ENCODE results near the gene USP14. TPM values are rescaled to one million over a fixed set of nuclear protein-coding genes. Genes with fewer than 3 reads are reported as not detected.

The USP14 gene
- total RNA-seq, 2 experiments from 2014 or later = 21.3 to 88.3 TPM

DNA sequence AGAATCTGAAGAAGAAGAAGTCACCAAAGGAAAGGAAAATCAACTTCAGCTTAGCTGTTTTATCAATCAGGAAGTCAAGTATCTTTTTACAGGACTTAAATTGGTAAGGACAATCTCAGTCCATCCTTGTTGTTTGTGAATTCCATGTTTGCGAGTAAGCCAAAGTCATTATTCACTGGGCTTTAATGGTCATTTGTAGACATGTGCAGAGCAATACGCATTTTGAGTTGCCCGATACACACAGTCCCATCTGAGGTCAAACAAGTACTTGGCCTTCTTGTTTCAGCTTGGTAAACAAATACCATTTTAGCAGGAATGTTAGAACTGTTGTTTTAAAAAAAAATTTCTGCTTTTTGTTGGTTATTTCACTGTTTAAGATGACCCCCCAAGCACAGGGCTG is 40.9 kb downstream of the USP14 start:
- no peak for TF ChIP-seq EZH2phosphoT487 (IDR thresholded peaks at IDR 0.05; ENCODE audit: borderline replicate concordance, low read depth, low read length)
- TF ChIP-seq, protein P1, sequence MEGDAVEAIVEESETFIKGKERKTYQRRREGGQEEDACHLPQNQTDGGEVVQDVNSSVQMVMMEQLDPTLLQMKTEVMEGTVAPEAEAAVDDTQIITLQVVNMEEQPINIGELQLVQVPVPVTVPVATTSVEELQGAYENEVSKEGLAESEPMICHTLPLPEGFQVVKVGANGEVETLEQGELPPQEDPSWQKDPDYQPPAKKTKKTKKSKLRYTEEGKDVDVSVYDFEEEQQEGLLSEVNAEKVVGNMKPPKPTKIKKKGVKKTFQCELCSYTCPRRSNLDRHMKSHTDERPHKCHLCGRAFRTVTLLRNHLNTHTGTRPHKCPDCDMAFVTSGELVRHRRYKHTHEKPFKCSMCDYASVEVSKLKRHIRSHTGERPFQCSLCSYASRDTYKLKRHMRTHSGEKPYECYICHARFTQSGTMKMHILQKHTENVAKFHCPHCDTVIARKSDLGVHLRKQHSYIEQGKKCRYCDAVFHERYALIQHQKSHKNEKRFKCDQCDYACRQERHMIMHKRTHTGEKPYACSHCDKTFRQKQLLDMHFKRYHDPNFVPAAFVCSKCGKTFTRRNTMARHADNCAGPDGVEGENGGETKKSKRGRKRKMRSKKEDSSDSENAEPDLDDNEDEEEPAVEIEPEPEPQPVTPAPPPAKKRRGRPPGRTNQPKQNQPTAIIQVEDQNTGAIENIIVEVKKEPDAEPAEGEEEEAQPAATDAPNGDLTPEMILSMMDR (conservative IDR thresholded peaks at IDR 0.05; ENCODE audit: low read length) = no peak
- peaks cover 6% of the 10 kb centered on the region; the same call in 1 of the 2 replicates for H3K79me2 ChIP-seq (ENCODE audit: insufficient read depth, low read depth, low read length)
- H2AFZ ChIP-seq (ENCODE audit: low read length) = no peak overlapping the region
- H4K20me1 ChIP-seq (ENCODE audit: insufficient read depth, low read length) = no peaks in the 10 kb centered on the region
- H3K36me3 ChIP-seq (ENCODE audit: insufficient read depth, low read length) = peaks cover 97% of the 10 kb centered on the region
- intact Hi-C loops (cut with micrococcal nuclease; ENCODE audit: unreplicated experiment) = no loop called here
- no peaks in the 10 kb centered on the region for H3K4me1 ChIP-seq (ENCODE audit: insufficient read depth, low read length, poor library complexity, severe bottlenecking)
- no peak overlapping the region for H3K27ac ChIP-seq (ENCODE audit: low read depth, low read length, poor library complexity, severe bottlenecking)
- ChIA-PET POLR2A (interaction anchor here (1.0 kb wide), 1 partner anchor 8 kb away, joined by 3 read pairs; no protein-coding TSS in a partner anchor), CTCF (ENCODE audit: unreplicated experiment) (no interaction called here)
- DNase-seq (ENCODE audit: low spot score) = no peak
- H3K9me2 ChIP-seq (ENCODE audit: insufficient read depth, low read length) = no peaks in the 10 kb centered on the region
- BruUV-seq (replicated peaks) = no TSS peak
- no peak overlapping the region for H3K4me2 ChIP-seq (ENCODE audit: low read length)
- H3K9me3 ChIP-seq (ENCODE audit: low read length) = no peaks in the 10 kb centered on the region
- H3K4me3 ChIP-seq (ENCODE audit: low read depth, low read length, poor library complexity, severe bottlenecking) = no peak overlapping the region

DNA sequence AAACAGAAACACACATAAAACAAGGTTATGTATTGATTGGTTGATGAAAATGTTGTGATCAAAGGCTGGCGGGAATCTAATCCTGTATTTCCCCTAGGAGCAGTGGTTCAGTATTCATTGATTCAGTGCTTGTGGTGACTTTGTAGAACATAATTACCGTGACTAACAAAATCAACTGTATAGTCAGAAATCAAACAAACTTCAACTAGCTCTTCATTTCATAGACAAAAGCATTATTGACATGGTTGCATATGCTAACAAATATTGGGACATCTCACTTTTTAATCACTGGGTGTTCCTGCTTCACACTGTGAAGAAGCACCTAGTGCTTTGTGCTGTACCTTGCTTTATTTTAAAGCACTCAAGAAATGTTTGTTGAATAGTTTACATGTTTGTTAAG is 41.4 kb downstream of the USP14 start:
- no peak for DNase-seq (ENCODE audit: low spot score)
- BruUV-seq (replicated peaks) = no TSS peak
- Histone ChIP-seq H4K20me1 (ENCODE audit: insufficient read depth, low read length) (no peaks in the 10 kb centered on the region), H3K4me3 (ENCODE audit: low read depth, low read length, poor library complexity, severe bottlenecking) (no peak overlapping the region), H3K9me2 (ENCODE audit: insufficient read depth, low read length) (no peaks in the 10 kb centered on the region), H3K9me3 (ENCODE audit: low read length) (no peaks in the 10 kb centered on the region), H3K36me3 (ENCODE audit: insufficient read depth, low read length) (peaks cover 97% of the 10 kb centered on the region), H3K79me2 (ENCODE audit: insufficient read depth, low read depth, low read length) (peaks cover 6% of the 10 kb centered on the region; the same call in 1 of the 2 replicates), H3K4me2 (ENCODE audit: low read length) (no peak overlapping the region), H2AFZ (ENCODE audit: low read length) (no peak overlapping the region), H3K27ac (ENCODE audit: low read depth, low read length, poor library complexity, severe bottlenecking) (no peak overlapping the region), H3K4me1 (ENCODE audit: insufficient read depth, low read length, poor library complexity, severe bottlenecking) (no peaks in the 10 kb centered on the region)
- ChIA-PET POLR2A (interaction anchor here (1.3 kb wide), 1 partner anchor 8 kb away, joined by 3 read pairs; no protein-coding TSS in a partner anchor), CTCF (ENCODE audit: unreplicated experiment) (no interaction called here)
- TF ChIP-seq EZH2phosphoT487 (IDR thresholded peaks at IDR 0.05; ENCODE audit: borderline replicate concordance, low read depth, low read length) = no peak
- TF ChIP-seq, protein P1 (conservative IDR thresholded peaks at IDR 0.05; ENCODE audit: low read length) = no peak
- intact Hi-C loops (cut with micrococcal nuclease; ENCODE audit: unreplicated experiment) = loop anchor here (5.0 kb wide), 1 partner anchor 48 kb away; no protein-coding TSS in a partner anchor

DNA sequence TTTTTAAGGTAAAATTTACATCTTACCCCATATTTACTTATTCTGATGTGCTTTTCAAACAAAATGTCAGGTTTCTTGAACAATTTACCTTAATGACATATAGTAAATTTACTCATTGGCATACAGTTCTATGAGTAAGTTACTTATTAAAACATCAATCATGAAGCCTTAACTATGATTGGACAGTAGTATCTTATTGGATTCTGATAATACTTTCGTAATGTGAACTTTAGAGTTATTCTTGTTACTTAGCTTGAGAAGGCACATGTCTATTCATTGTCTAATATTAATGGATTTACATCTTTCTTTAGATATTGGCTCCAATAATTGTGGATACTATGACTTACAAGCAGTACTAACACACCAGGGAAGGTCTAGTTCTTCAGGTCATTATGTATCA is 51.7 kb downstream of the USP14 start:
- no TSS peak for BruUV-seq (replicated peaks)
- H3K9me3 ChIP-seq (ENCODE audit: low read length) = no peaks in the 10 kb centered on the region; the same call in 1 of the 2 replicates
- ChIA-PET POLR2A (interaction anchor here (1.0 kb wide), 1 partner anchor 1032 kb away, joined by 3 read pairs; no protein-coding TSS in a partner anchor), CTCF (ENCODE audit: unreplicated experiment) (no interaction called here)
- H3K4me2 ChIP-seq (ENCODE audit: low read length) = no peak overlapping the region
- no peak overlapping the region for H3K4me3 ChIP-seq (ENCODE audit: low read depth, low read length, poor library complexity, severe bottlenecking)
- no peaks in the 10 kb centered on the region for H3K79me2 ChIP-seq (ENCODE audit: insufficient read depth, low read depth, low read length)
- H2AFZ ChIP-seq (ENCODE audit: low read length) = no peak overlapping the region
- no peaks in the 10 kb centered on the region for H3K4me1 ChIP-seq (ENCODE audit: insufficient read depth, low read length, poor library complexity, severe bottlenecking)
- H3K36me3 ChIP-seq (ENCODE audit: insufficient read depth, low read length) = peaks cover 99% of the 10 kb centered on the region
- no peak overlapping the region for H3K27ac ChIP-seq (ENCODE audit: low read depth, low read length, poor library complexity, severe bottlenecking)
- DNase-seq (ENCODE audit: low spot score) = no peak
- H3K9me2 ChIP-seq (ENCODE audit: insufficient read depth, low read length) = no peaks in the 10 kb centered on the region
- no peak for TF ChIP-seq EZH2phosphoT487 (IDR thresholded peaks at IDR 0.05; ENCODE audit: borderline replicate concordance, low read depth, low read length)
- TF ChIP-seq, protein P1 (conservative IDR thresholded peaks at IDR 0.05; ENCODE audit: low read length) = no peak
- intact Hi-C loops (cut with micrococcal nuclease; ENCODE audit: unreplicated experiment) = no loop called here
- no peaks in the 10 kb centered on the region for H4K20me1 ChIP-seq (ENCODE audit: insufficient read depth, low read length)

Measured in OCI-LY7 (cell line).